C1 segment of cervical spinal cord (tissue), 14 donors: ENCODE results near the gene FGD5.

Experiments used
- DNase-seq, 14 donors: peaks; one replicate each; lab custom pipeline; 2025; lab: John Stamatoyannopoulos, UW

Gene FGD5

GRCh38 chr3:14852717-14853116, 34.0 kb downstream of the FGD5 start:
- DNase-seq, result no peak

- DNase-seq, result no peak
Observed at GRCh38 chr3:14853271-14853951, 34.6 kb downstream of the FGD5 start.

- no peak for DNase-seq
Observed at GRCh38 chr3:14857506-14857905, 38.7 kb downstream of the FGD5 start.

GRCh38 chr3:14858105-14858504, 39.3 kb downstream of the FGD5 start:
- no peak for DNase-seq

- no peak for DNase-seq
Observed at GRCh38 chr3:14859880-14860279, 41.1 kb downstream of the FGD5 start.

- no peak for DNase-seq
Observed at GRCh38 chr3:14861031-14861430, 42.3 kb downstream of the FGD5 start.

- DNase-seq, result no peak
Observed at GRCh38 chr3:14861446-14862302, 42.9 kb downstream of the FGD5 start.

- DNase-seq, result no peak
Observed at GRCh38 chr3:14862303-14862660, 43.5 kb downstream of the FGD5 start.

GRCh38 chr3:14862661-14863230, 44.0 kb downstream of the FGD5 start:
- no peak for DNase-seq

- DNase-seq, result no peak
Observed at GRCh38 chr3:14863333-14864100, 44.8 kb downstream of the FGD5 start.

- no peak for DNase-seq
Observed at GRCh38 chr3:14864131-14864530, 45.4 kb downstream of the FGD5 start.

- DNase-seq, result no peak
Observed at GRCh38 chr3:14866627-14867026, 47.9 kb downstream of the FGD5 start.

GRCh38 chr3:14867936-14868570, 49.3 kb downstream of the FGD5 start:
- DNase-seq, result no peak

- DNase-seq, result no peak
Observed at GRCh38 chr3:14869917-14870782, 51.4 kb downstream of the FGD5 start.

- DNase-seq, result no peak
Observed at GRCh38 chr3:14870783-14871060, 52.0 kb downstream of the FGD5 start.

- no peak for DNase-seq
Observed at GRCh38 chr3:14871456-14872200, 52.9 kb downstream of the FGD5 start.

- no peak for DNase-seq
Observed at GRCh38 chr3:14872706-14873105, 53.9 kb downstream of the FGD5 start.

- DNase-seq, result no peak
Observed at GRCh38 chr3:14874784-14875183, 56.0 kb downstream of the FGD5 start.

GRCh38 chr3:14875411-14876175, 56.8 kb downstream of the FGD5 start:
- no peak for DNase-seq
